Measurements from ENCODE around the gene POLD3. TPM values are rescaled to one million over a fixed set of nuclear protein-coding genes. Genes with fewer than 3 reads are reported as not detected.

Gene POLD3
- total RNA-seq, 4 donors from 2014 or later: 19.8 to 55.3 (median 34.2) TPM

- no peaks in the 10 kb centered on the region for H3K9me3 ChIP-seq
- H3K36me3 ChIP-seq: no peaks in the 10 kb centered on the region
- no peaks in the 10 kb centered on the region for H3K4me1 ChIP-seq
- DNase-seq: no peak
- no peak for TF ChIP-seq POLR2A (IDR thresholded peaks at IDR 0.05)
- no peak for TF ChIP-seq CTCF (IDR thresholded peaks at IDR 0.05)
- no peak overlapping the region for H3K4me3 ChIP-seq
- no peaks in the 10 kb centered on the region for H3K27me3 ChIP-seq
- no peak overlapping the region for H3K27ac ChIP-seq
Measured at GRCh38 chr11:74677131-74677530, 84.7 kb downstream of the POLD3 start.

GRCh38 chr11:74678041-74678440 lies 85.7 kb downstream of the POLD3 start:
- DNase-seq: peak in 1 of 3 donors; percentile 31

GRCh38 chr11:74678591-74679512 lies 86.5 kb downstream of the POLD3 start:
- Histone ChIP-seq H3K27ac (no peak overlapping the region), H3K9me3 (no peaks in the 10 kb centered on the region), H3K4me1 (peaks cover 0 to 9% (median 0%) of the 10 kb centered on the region in 4 donors), H3K36me3 (no peaks in the 10 kb centered on the region), H3K27me3 (no peaks in the 10 kb centered on the region), H3K4me3 (no peak overlapping the region)
- peak in 1 of 3 donors; percentile 24 for DNase-seq
- no peak for TF ChIP-seq POLR2A (IDR thresholded peaks at IDR 0.05)
- TF ChIP-seq CTCF (IDR thresholded peaks at IDR 0.05): no peak

More at GRCh38 chr11:74678041-74678440, 85.7 kb downstream of the POLD3 start:
- TF ChIP-seq POLR2A (IDR thresholded peaks at IDR 0.05) (no peak), CTCF (IDR thresholded peaks at IDR 0.05) (no peak)
- H3K9me3 ChIP-seq: no peaks in the 10 kb centered on the region
- peaks cover 0 to under 1% (median 0%) of the 10 kb centered on the region in 4 donors for H3K4me1 ChIP-seq
- H3K27me3 ChIP-seq: no peaks in the 10 kb centered on the region
- no peak overlapping the region for H3K27ac ChIP-seq
- H3K4me3 ChIP-seq: no peak overlapping the region
- H3K36me3 ChIP-seq: no peaks in the 10 kb centered on the region

GRCh38 chr11:74679513-74679865 lies 87.1 kb downstream of the POLD3 start:
- no peaks in the 10 kb centered on the region for H3K9me3 ChIP-seq
- peak in 1 of 3 donors; percentile 24 for DNase-seq
- no peak overlapping the region for H3K4me3 ChIP-seq
- H3K27me3 ChIP-seq: no peaks in the 10 kb centered on the region
- no peak for TF ChIP-seq POLR2A (IDR thresholded peaks at IDR 0.05)
- no peak for TF ChIP-seq CTCF (IDR thresholded peaks at IDR 0.05)
- H3K27ac ChIP-seq: no peak overlapping the region
- no peaks in the 10 kb centered on the region for H3K36me3 ChIP-seq
- peaks cover 0 to 13% (median 0%) of the 10 kb centered on the region in 4 donors for H3K4me1 ChIP-seq

- H3K4me1 ChIP-seq: peaks cover 0 to 13% (median 0%) of the 10 kb centered on the region in 4 donors
- H3K4me3 ChIP-seq: no peak overlapping the region
- H3K27me3 ChIP-seq: no peaks in the 10 kb centered on the region
- H3K27ac ChIP-seq: no peak overlapping the region
- DNase-seq: peak in 1 of 3 donors; percentile 14
- no peaks in the 10 kb centered on the region for H3K36me3 ChIP-seq
- no peak for TF ChIP-seq CTCF (IDR thresholded peaks at IDR 0.05)
- TF ChIP-seq POLR2A (IDR thresholded peaks at IDR 0.05): no peak
- no peaks in the 10 kb centered on the region for H3K9me3 ChIP-seq
Measured at GRCh38 chr11:74680035-74680671, 87.8 kb downstream of the POLD3 start.

All from Peyer's patch (tissue), 4 donors.